Calu3 (cell line): ENCODE results near the gene KCND3. TPM values are rescaled to one million over a fixed set of nuclear protein-coding genes. Genes with fewer than 3 reads are reported as not detected.

Experiments used
- BruUV-seq: library from RNA; stranded (reverse); fragments of 400-500 nt; replicated peaks from 2 replicates; lab custom pipeline; 2021; lab: Mats Ljungman, UMichigan
- CTCF ChIA-PET: fragments of 300-600 bp; sonication (Branson Sonifier 250); formaldehyde crosslinking; loops from one replicate; lab custom pipeline; 2022; ENCODE audit warnings: antibody characterized with exemption; lab: Charles Lee
- DNase-seq: peaks from one replicate; pipeline ENCODE4 v3.0.0; 2022
- H3K27ac Mint-ChIP-seq: one replicate; pipeline ENCODE4 v1.8.0; 2022; ENCODE audit warnings: mixed read lengths; ENCODE audit not compliant: unreplicated experiment
- H3K27me3 Mint-ChIP-seq: one replicate; pipeline ENCODE4 v1.8.0; 2022; ENCODE audit warnings: mixed read lengths; ENCODE audit not compliant: unreplicated experiment
- H3K36me3 Mint-ChIP-seq: one replicate; pipeline ENCODE4 v1.8.0; 2022; ENCODE audit warnings: mild to moderate bottlenecking, moderate library complexity, mixed read lengths; ENCODE audit not compliant: insufficient read depth, unreplicated experiment
- H3K4me1 Mint-ChIP-seq: one replicate; pipeline ENCODE4 v1.8.0; 2022; ENCODE audit warnings: mild to moderate bottlenecking, low read depth, mixed read lengths; ENCODE audit not compliant: unreplicated experiment
- H3K4me3 Mint-ChIP-seq: one replicate; pipeline ENCODE4 v1.8.0; 2022; ENCODE audit warnings: mild to moderate bottlenecking, low read depth, moderate library complexity, mixed read lengths; ENCODE audit not compliant: unreplicated experiment
- H3K9me3 Mint-ChIP-seq: one replicate; pipeline ENCODE4 v1.8.0; 2022; ENCODE audit warnings: low read depth, mixed read lengths; ENCODE audit not compliant: unreplicated experiment
- CTCF ChIP-seq: fragments of 200-600 bp; IDR thresholded peaks from one replicate; pipeline ENCODE4 v1.8.0; 2022; ENCODE audit warnings: antibody characterized with exemption; ENCODE audit not compliant: unreplicated experiment
- intact Hi-C: fragments of 100-400 bp; cut with micrococcal nuclease; formaldehyde crosslinking; loops from one replicate; pipeline ENCODE4 v1.10.0; 2022; ENCODE audit not compliant: unreplicated experiment
- total RNA-seq: library from RNA; stranded (reverse); gene quantifications from 2 replicates; pipeline ENCODE4 v1.2.3, GENCODE V29; 2022

KCND3 gene
- total RNA-seq, 1 experiment from 2014 or later, result 0.07 TPM

GRCh38 chr1:111861523-111861922 is 127.9 kb downstream of the KCND3 start:
- DNase-seq, result no peak
- no TSS peak for BruUV-seq
- H3K9me3 Mint-ChIP-seq, result no peaks in the 10 kb centered on the region
- CTCF ChIA-PET, result no interaction called here
- no peak overlapping the region for H3K27ac Mint-ChIP-seq
- H3K36me3 Mint-ChIP-seq, result no peaks in the 10 kb centered on the region
- peaks cover 76% of the 10 kb centered on the region for H3K27me3 Mint-ChIP-seq
- intact Hi-C loops, result no loop called here
- no peak for TF ChIP-seq CTCF
- no peaks in the 10 kb centered on the region for H3K4me1 Mint-ChIP-seq
- H3K4me3 Mint-ChIP-seq, result no peak overlapping the region

- Mint-ChIP-seq H3K4me3 (no peak overlapping the region), H3K9me3 (no peaks in the 10 kb centered on the region), H3K27ac (no peak overlapping the region), H3K36me3 (no peaks in the 10 kb centered on the region), H3K4me1 (no peaks in the 10 kb centered on the region), H3K27me3 (peaks cover 91% of the 10 kb centered on the region)
- BruUV-seq, result no TSS peak
- TF ChIP-seq CTCF, result no peak
- DNase-seq, result no peak
- CTCF ChIA-PET, result no interaction called here
- intact Hi-C loops, result no loop called here
Observed at GRCh38 chr1:111857194-111857651, 132.2 kb downstream of the KCND3 start.

DNA sequence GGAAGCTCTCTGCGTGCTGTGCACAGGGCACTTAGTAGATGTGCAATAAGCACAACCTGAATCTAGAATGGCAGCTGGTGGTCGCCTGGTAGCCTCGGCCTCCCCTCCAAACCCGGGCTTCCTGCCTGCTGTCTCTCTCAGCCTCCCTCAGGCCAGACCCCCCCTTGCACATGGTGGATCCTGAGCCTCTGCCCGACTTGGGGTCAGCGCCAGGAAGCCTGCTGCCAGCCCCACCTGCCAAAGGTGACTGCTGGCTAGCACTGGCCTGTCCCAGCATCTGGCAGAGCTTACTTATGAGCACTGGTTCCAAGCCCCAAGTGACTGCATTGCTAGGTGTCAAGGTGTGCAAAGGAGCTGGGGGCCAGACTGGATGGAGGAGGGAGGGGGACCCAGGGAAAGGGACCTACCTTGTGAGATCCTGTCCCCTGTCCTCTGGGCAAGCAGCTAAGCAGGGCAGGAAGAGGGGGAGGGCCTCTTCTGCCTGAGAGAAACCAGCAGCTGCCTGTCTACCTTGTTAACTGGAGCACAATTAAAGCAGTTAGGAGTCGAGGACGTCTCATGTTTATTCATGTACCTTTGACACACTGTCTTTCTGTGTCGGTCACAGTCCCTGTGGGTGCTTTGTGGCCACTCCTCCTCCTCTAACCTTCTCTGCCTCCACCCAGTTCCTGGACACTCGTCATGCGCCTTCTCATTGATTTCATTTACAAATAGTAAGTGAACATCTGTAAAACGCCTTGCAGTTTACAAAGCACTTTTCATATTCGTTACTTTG is 132.9 kb downstream of the KCND3 start:
- intact Hi-C loops, result no loop called here
- BruUV-seq, result no TSS peak
- no peaks in the 10 kb centered on the region for H3K4me1 Mint-ChIP-seq
- H3K27me3 Mint-ChIP-seq, result peaks cover 98% of the 10 kb centered on the region
- no peak overlapping the region for H3K27ac Mint-ChIP-seq
- no peak for DNase-seq
- no peaks in the 10 kb centered on the region for H3K9me3 Mint-ChIP-seq
- CTCF ChIA-PET, result no interaction called here
- no peak for TF ChIP-seq CTCF
- H3K4me3 Mint-ChIP-seq, result no peak overlapping the region
- no peaks in the 10 kb centered on the region for H3K36me3 Mint-ChIP-seq

- DNase-seq, result no peak
- H3K36me3 Mint-ChIP-seq, result no peaks in the 10 kb centered on the region
- no peaks in the 10 kb centered on the region for H3K4me1 Mint-ChIP-seq
- no TSS peak for BruUV-seq
- CTCF ChIA-PET, result no interaction called here
- no peak overlapping the region for H3K27ac Mint-ChIP-seq
- H3K9me3 Mint-ChIP-seq, result no peaks in the 10 kb centered on the region
- no peak overlapping the region for H3K4me3 Mint-ChIP-seq
- intact Hi-C loops, result no loop called here
- no peak for TF ChIP-seq CTCF
- peaks cover 100% of the 10 kb centered on the region for H3K27me3 Mint-ChIP-seq
Observed at GRCh38 chr1:111855260-111855659, 134.2 kb downstream of the KCND3 start.
